AG04449 (cell line): ENCODE data around the gene SIL1.

Experiments used
- CTCF ChIA-PET: fragments of 350-600 bp; formaldehyde crosslinking; extraction: SDS; loops from one replicate; lab custom pipeline; 2021; ENCODE audit warnings: antibody characterized with exemption; lab: Yijun Ruan, JAX
- POLR2A ChIA-PET: fragments of 400-600, 350-600 bp; formaldehyde crosslinking; extraction: SDS; loops from one replicate; lab custom pipeline; 2020; ENCODE audit warnings: antibody characterized with exemption, inconsistent platforms; lab: Yijun Ruan, JAX
- DNase-seq: peaks from one replicate; pipeline ENCODE4 v3.0.0-alpha.2; 2010; ENCODE audit warnings: low read depth, low spot score
- H3K4me3 ChIP-seq: 2 replicates; pipeline ENCODE4 v1.5.1; 2011; ENCODE audit warnings: low read depth, mild to moderate bottlenecking, control low read depth, low read length
- TF ChIP-seq, protein P1 (sequence below): IDR thresholded peaks from one replicate; pipeline ENCODE4 v1.5.1; 2011; ENCODE audit warnings: mild to moderate bottlenecking, moderate library complexity, low read length, control low read depth, inconsistent platforms; ENCODE audit not compliant: insufficient read depth; ENCODE audit errors: missing control alignments

Gene SIL1

GRCh38 chr5:138980441-138980840 lies 217.7 kb downstream of the SIL1 start:
- no peak overlapping the region for H3K4me3 ChIP-seq
- ChIA-PET POLR2A (no interaction called here), CTCF (no interaction called here)
- TF ChIP-seq, protein P1, sequence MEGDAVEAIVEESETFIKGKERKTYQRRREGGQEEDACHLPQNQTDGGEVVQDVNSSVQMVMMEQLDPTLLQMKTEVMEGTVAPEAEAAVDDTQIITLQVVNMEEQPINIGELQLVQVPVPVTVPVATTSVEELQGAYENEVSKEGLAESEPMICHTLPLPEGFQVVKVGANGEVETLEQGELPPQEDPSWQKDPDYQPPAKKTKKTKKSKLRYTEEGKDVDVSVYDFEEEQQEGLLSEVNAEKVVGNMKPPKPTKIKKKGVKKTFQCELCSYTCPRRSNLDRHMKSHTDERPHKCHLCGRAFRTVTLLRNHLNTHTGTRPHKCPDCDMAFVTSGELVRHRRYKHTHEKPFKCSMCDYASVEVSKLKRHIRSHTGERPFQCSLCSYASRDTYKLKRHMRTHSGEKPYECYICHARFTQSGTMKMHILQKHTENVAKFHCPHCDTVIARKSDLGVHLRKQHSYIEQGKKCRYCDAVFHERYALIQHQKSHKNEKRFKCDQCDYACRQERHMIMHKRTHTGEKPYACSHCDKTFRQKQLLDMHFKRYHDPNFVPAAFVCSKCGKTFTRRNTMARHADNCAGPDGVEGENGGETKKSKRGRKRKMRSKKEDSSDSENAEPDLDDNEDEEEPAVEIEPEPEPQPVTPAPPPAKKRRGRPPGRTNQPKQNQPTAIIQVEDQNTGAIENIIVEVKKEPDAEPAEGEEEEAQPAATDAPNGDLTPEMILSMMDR: no peak
- no peak for DNase-seq

- CTCF ChIA-PET: no interaction called here
These were observed 218.4 kb downstream of the SIL1 start for GRCh38 chr5:138979684-138980280.

DNA sequence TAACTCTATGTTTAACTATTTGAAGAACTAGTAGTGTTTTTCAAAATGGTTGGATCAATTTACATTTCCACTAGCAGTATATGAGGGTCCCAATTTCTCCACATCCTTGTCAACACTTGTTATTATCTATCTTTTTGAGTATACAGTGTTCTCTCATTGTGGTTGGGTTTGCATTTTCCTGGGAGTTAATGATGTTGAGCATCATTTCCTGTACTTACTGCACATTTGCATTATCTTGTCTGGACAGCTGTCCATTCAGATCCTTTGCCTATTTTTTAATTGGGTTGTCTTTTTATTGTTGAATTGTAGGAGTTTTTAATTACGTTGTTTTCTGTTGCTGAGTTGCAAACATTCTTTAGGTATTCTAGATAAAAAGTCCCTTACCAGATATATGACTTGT lies 219.6 kb downstream of the SIL1 start:
- CTCF ChIA-PET: no interaction called here
- no peak for DNase-seq
- TF ChIP-seq, protein P1: no peak
- POLR2A ChIA-PET: no interaction called here
- no peak overlapping the region for H3K4me3 ChIP-seq

More at GRCh38 chr5:138979684-138980280, 218.4 kb downstream of the SIL1 start:
- no peak overlapping the region for H3K4me3 ChIP-seq
- DNase-seq: no peak
- TF ChIP-seq, protein P1: no peak
- POLR2A ChIA-PET: no interaction called here

DNA sequence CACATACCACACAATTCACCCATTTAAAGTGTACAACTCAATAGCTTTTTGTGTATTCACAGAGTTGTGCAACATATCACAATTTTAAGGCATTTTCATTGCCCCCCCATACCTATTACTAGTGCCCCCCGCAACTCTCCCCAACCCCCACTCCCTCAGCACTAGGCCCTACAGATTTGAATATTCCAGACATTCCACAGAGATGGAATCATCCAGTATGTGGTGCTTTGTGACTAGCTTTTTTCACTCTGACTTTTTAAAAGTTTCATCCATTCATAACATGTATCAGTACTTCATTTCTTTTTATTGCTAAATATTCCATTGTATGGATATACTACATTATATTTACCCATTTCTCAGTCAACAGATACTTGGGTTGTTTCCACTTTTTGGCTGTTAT lies 220.1 kb downstream of the SIL1 start:
- POLR2A ChIA-PET: interaction anchor here (1.1 kb wide), 1 partner anchor 49 kb away, joined by 3 read pairs; no protein-coding TSS in a partner anchor

DNA sequence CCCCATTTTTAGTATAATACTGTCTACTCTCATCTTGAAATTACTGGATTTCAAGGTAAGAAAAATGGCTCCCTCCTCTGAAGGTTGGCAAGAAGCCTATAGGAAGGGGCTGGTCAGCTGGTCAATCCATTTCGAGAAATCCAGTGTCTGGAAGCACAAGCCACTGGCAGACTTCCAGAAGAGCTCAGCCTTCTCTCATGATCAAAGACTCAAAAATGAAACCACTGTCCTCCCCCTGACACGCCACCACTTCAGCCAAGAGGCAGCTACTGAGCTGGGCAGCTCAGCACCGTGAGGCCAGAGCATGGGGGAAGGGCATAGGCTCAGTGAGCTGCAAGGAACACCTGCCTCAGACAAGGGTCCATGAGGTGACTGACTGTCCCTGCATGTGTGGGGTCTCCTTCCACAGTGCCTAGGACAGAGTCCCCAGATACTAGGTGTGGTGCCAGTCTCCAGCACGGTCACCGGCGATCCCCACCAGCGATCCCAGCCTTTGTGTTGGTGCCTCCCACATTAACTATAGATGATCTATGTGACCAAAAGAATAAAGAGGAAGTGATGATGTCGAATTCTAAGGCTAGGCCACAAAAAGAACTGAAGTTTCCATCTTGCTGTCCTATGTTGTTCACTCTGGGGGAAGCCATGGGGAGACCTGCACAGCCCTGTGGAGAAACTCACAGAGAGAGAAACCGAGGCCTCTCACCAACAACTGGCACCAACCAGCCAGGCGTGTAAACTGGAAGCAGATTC lies 222.9 kb downstream of the SIL1 start:
- DNase-seq: no peak
- ChIA-PET CTCF (no interaction called here), POLR2A (interaction anchor here (0.8 kb wide), 1 partner anchor 12 kb away, joined by 3 read pairs; no protein-coding TSS in a partner anchor)
- H3K4me3 ChIP-seq: no peak overlapping the region
- TF ChIP-seq, protein P1: no peak

More for the DNA sequence above, 220.1 kb downstream of the SIL1 start:
- CTCF ChIA-PET: no interaction called here
- H3K4me3 ChIP-seq: no peak overlapping the region
- no peak for DNase-seq
- TF ChIP-seq, protein P1: no peak

DNA sequence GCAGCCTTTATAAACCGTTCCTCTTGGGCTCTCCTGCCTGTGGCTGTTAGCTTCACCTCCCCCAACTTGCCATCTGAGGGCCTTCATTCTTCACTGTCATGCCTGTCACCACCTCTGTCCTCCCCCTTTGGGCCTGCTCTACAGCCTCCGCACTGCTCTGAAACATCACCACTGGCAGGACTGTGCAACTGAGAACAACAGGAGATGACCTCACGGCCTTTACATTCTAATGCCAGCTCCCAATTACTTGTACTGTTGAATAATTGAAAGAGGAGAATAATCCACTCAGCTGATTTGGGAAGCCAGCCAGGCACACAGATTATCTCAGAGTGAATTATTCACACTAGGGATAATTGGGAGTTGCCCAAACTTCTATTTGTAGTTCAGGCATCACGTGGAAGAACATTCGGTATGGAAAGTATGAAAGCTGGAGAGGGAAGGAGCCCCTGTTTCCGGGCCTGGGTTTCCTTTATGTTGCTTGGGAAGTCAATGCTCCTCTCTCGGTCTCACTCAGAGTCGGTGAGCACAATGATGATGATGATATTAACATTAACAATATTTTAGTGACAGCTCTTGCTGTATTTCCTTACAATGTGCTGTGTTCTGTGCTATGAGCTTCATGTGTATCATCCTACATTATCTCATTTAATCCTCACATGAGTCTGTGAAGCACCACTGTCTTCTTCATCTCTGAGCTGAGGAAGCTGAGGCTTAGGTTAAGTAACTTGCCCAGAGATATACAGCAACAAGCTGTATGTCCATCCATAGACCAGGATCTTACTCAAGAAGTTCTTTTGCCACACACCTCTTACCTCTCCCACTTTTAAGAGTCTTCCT lies 223.7 kb downstream of the SIL1 start:
- no peak for DNase-seq
- CTCF ChIA-PET: interaction anchor here (0.7 to 1.0 kb wide), 2 partner anchors 11 to 395 kb away, joined by 3 read pairs; no protein-coding TSS in a partner anchor
- no peak overlapping the region for H3K4me3 ChIP-seq
- POLR2A ChIA-PET: interaction anchor here (0.8 kb wide), 1 partner anchor 11 kb away, joined by 3 read pairs; no protein-coding TSS in a partner anchor
- TF ChIP-seq, protein P1: no peak
